GM12878 (cell line): ENCODE data around the gene CEP89. TPM values are rescaled to one million over a fixed set of nuclear protein-coding genes. Genes with fewer than 3 reads are reported as not detected.

Source experiments
- ATAC-seq: fragments of 200-7000 bp; cut with Tn5 transposase; 3 replicates; pipeline ENCODE4 v1.9.1; 2020; ENCODE audit warnings: mild to moderate bottlenecking, moderate library complexity
- BruUV-seq: library from RNA; stranded (reverse); fragments of 400-500 nt; replicated peaks from 2 replicates; lab custom pipeline; 2021; lab: Mats Ljungman, UMichigan
- CTCF ChIA-PET: fragments of 300-600 bp; sonication (Branson Sonifier 250); formaldehyde crosslinking; extraction: SDS; loops from one replicate; lab custom pipeline; 2021; ENCODE audit warnings: inconsistent platforms; lab: Yijun Ruan, JAX
- POLR2A ChIA-PET: fragments of 350-600 bp; formaldehyde crosslinking; extraction: SDS; loops from one replicate; lab custom pipeline; 2021; ENCODE audit warnings: inconsistent platforms; lab: Charles Lee
- RAD21 ChIA-PET: fragments of 300-600 bp; sonication (Branson Sonifier 250); formaldehyde crosslinking; loops from one replicate; lab custom pipeline; 2023; ENCODE audit warnings: antibody characterized with exemption; ENCODE audit not compliant: unreplicated experiment; lab: Charles Lee
- SMC1A ChIA-PET: fragments of 300-600 bp; sonication (Branson Sonifier 250); formaldehyde crosslinking; loops from one replicate; lab custom pipeline; 2023; ENCODE audit not compliant: unreplicated experiment, uncharacterized antibody; lab: Charles Lee
- DNase-seq: peaks from one replicate; pipeline ENCODE4 v3.0.0-alpha.2; 2011; ENCODE audit warnings: low read depth, low spot score
- FAIRE-seq: peaks from 3 replicates; lab custom pipeline; 2011; peaks lifted over from hg19 to GRCh38; lab: Jason Lieb, UNC
- H2AFZ ChIP-seq: 2 replicates; pipeline ENCODE4 v1.6.0; 2011; ENCODE audit warnings: low read depth, low read length, control low read depth; ENCODE audit not compliant: control insufficient read depth
- H3K27ac ChIP-seq: 2 replicates; pipeline ENCODE4 v1.5.1; 2011; ENCODE audit warnings: control low read depth; ENCODE audit not compliant: control insufficient read depth, insufficient read depth
- H3K27me3 ChIP-seq, 2 experiments: replicated peaks in 1 of 2; 2 replicates each; pipeline versions ENCODE4 v1.6.0 to v1.6.1; 2011; ENCODE audit warnings: low read length in 1 of 2; ENCODE audit not compliant: control insufficient read depth in 2 of 2, insufficient read depth in 2 of 2
- H3K36me3 ChIP-seq, 2 experiments: 2 replicates each; pipeline ENCODE4 v1.5.1; 2011; ENCODE audit warnings: low read length in 1 of 2; ENCODE audit not compliant: control insufficient read depth in 2 of 2, insufficient read depth in 2 of 2
- H3K4me1 ChIP-seq: 2 replicates; pipeline ENCODE4 v1.6.1; 2011; ENCODE audit warnings: mild to moderate bottlenecking, low read length, moderate library complexity, mixed read lengths; ENCODE audit not compliant: control insufficient read depth, insufficient read depth
- H3K4me2 ChIP-seq: 2 replicates; pipeline ENCODE4 v1.6.0; 2011; ENCODE audit warnings: control low read depth; ENCODE audit not compliant: control insufficient read depth, insufficient read depth
- H3K4me3 ChIP-seq: fragments of 200-600 bp; sonication (generic); 2 replicates; pipeline ENCODE4 v1.5.1; 2016
- H3K79me2 ChIP-seq: 2 replicates; pipeline ENCODE4 v1.6.0; 2011; ENCODE audit warnings: low read length; ENCODE audit not compliant: control insufficient read depth, insufficient read depth
- H3K9ac ChIP-seq: 2 replicates; pipeline ENCODE4 v1.8.0; 2011; ENCODE audit warnings: low read length, control low read depth, mixed read lengths; ENCODE audit not compliant: control insufficient read depth, insufficient read depth
- H3K9me3 ChIP-seq: replicated peaks from 3 replicates; pipeline ENCODE4 v1.5.1; 2011; ENCODE audit warnings: mild to moderate bottlenecking, low read length; ENCODE audit not compliant: control insufficient read depth, insufficient read depth
- H4K20me1 ChIP-seq: 2 replicates; pipeline ENCODE4 v1.6.0; 2011; ENCODE audit not compliant: control insufficient read depth, insufficient read depth
- EGR1 ChIP-seq, 2 experiments: IDR thresholded peaks; 1 replicate in 1 of 2; 2 replicates in 1 of 2; pipeline ENCODE4 v1.6.1; 2011 to 2012; ENCODE audit warnings: low read depth in 2 of 2, low read length in 2 of 2, borderline replicate concordance in 1 of 2, mild to moderate bottlenecking in 1 of 2, moderate library complexity in 1 of 2
- EP300 ChIP-seq, 2 experiments: fragments of 150-350 bp in 1 of 2; IDR thresholded peaks; 2 replicates each; pipeline ENCODE4 v1.6.1; 2011 to 2012; ENCODE audit warnings: low read depth in 2 of 2, low read length in 2 of 2, borderline replicate concordance in 1 of 2, improper control_type of control experiment in 1 of 2, inconsistent platforms in 1 of 2; ENCODE audit not compliant: control insufficient read depth in 1 of 2
- FOXM1 ChIP-seq: IDR thresholded peaks from 2 replicates; pipeline ENCODE4 v1.6.1; 2012; ENCODE audit warnings: low read depth, mild to moderate bottlenecking, inconsistent platforms, low read length, moderate library complexity
- JUNB ChIP-seq: IDR thresholded peaks from 2 replicates; pipeline ENCODE4 v1.6.1; 2016; ENCODE audit warnings: antibody characterized with exemption, mild to moderate bottlenecking
- MAX ChIP-seq: IDR thresholded peaks from 2 replicates; pipeline ENCODE4 v1.6.1; 2012; ENCODE audit warnings: low read depth, low read length, improper control_type of control experiment
- MTA2 ChIP-seq: fragments of 450-650 bp; IDR thresholded peaks from 2 replicates; pipeline ENCODE4 v1.6.1; 2016; ENCODE audit warnings: low read depth, mild to moderate bottlenecking, moderate library complexity
- MYB ChIP-seq: fragments of 150-350 bp; IDR thresholded peaks from 2 replicates; pipeline ENCODE4 v1.6.1; 2014; ENCODE audit warnings: mild to moderate bottlenecking, low read depth, low read length, borderline replicate concordance
- POLR2AphosphoS2 ChIP-seq: IDR thresholded peaks from 2 replicates; pipeline ENCODE4 v1.6.1; 2011; ENCODE audit warnings: low read depth, mild to moderate bottlenecking, low read length, improper control_type of control experiment, moderate library complexity
- SIX5 ChIP-seq: IDR thresholded peaks from 2 replicates; pipeline ENCODE4 v1.6.1; 2011; ENCODE audit warnings: mild to moderate bottlenecking, low read depth, low read length, moderate library complexity; ENCODE audit not compliant: severe bottlenecking
- SMAD5 ChIP-seq: IDR thresholded peaks from 2 replicates; pipeline ENCODE4 v1.6.1; 2016; ENCODE audit warnings: antibody characterized with exemption, low read depth
- TARDBP ChIP-seq: IDR thresholded peaks from 2 replicates; pipeline ENCODE4 v1.6.1; 2016; ENCODE audit warnings: borderline replicate concordance
- TCF3 ChIP-seq: IDR thresholded peaks from 2 replicates; pipeline ENCODE4 v1.6.1; 2012; ENCODE audit warnings: low read depth, mild to moderate bottlenecking, low read length, borderline replicate concordance; ENCODE audit not compliant: insufficient read depth
- ZNF24 ChIP-seq: fragments of 450-650 bp; IDR thresholded peaks from 2 replicates; pipeline ENCODE4 v1.6.1; 2017; ENCODE audit warnings: antibody characterized with exemption, mild to moderate bottlenecking
- ZSCAN29 ChIP-seq: fragments of 450-650 bp; IDR thresholded peaks from 2 replicates; pipeline ENCODE4 v1.6.1; 2017; ENCODE audit warnings: mild to moderate bottlenecking, moderate library complexity
- WGBS: methylation state at CpG from one replicate; pipeline ENCODE4 v1.1.6; 2016; ENCODE audit warnings: low lambda C conversion rate; ENCODE audit not compliant: insufficient replicate concordance, insufficient coverage; ENCODE audit errors: missing lambda C conversion rate; 5-methylcytosine and 5-hydroxymethylcytosine counted together
- in situ Hi-C: fragments of 300-500 bp; cut with MboI; formaldehyde crosslinking; loops from 9 replicates; pipeline ENCODE4 v1.14.3; 2018; ENCODE audit warnings: mixed read lengths
- intact Hi-C: fragments of 100-400 bp; cut with micrococcal nuclease; formaldehyde crosslinking; loops from one replicate; pipeline ENCODE4 v1.14.2; 2022; ENCODE audit not compliant: unreplicated experiment
- polyA plus RNA-seq, 11 experiments: library from polyadenylated mRNA; depleted of rRNA in 4 of 11; unstranded in 6 of 11; stranded (reverse) in 5 of 11; fragments of >200 nt; fragmentation: Nextera tagmentation in 4 of 11; fragmentation: Illumina TruSeq in 1 of 11; extraction: Ambion mirVana in 4 of 11; extraction: Trizol in 1 of 11; gene quantifications; 1 replicate in 1 of 11; 2 replicates in 10 of 11; pipeline versions ENCODE4 v1.2.1 to v1.2.3, GENCODE V29; 2011 to 2016; ENCODE audit warnings: inconsistent platforms in 2 of 11, missing spikeins in 2 of 11, low read depth in 1 of 11
- total RNA-seq, 4 experiments: library from RNA; depleted of rRNA in 3 of 4; stranded (reverse); fragments of >200 nt in 3 of 4; fragmentation: Illumina TruSeq in 1 of 4; extraction: Trizol in 1 of 4; gene quantifications; 2 replicates each; pipeline versions ENCODE4 v1.2.1 to v1.2.3, GENCODE V29; 2013 to 2021

CEP89 gene
- total and polyA plus RNA-seq, 10 of the 15 experiments (the other 5 are each of a cell fraction or from before 2014, with no cell fraction given): 6.0 to 19.3 (median 10.2) TPM

- Histone ChIP-seq H3K79me2 (no peaks in the 10 kb centered on the region), H3K4me2 (no peak overlapping the region), H3K9me3 (no peaks in the 10 kb centered on the region), H3K36me3 (no peaks in the 10 kb centered on the region)
- ATAC-seq (no peak), FAIRE-seq (no peak)
- BruUV-seq: no TSS peak
- CTCF ChIA-PET: no interaction called here
- TF ChIP-seq ZSCAN29 (no peak), MYB (no peak), EGR1 (IDR thresholded peaks at IDR 0.05; ENCODE audit: borderline replicate concordance in 1 of 2, low read depth in 2 of 2, low read length in 2 of 2) (no peak), EP300 (IDR thresholded peaks at IDR 0.05; ENCODE audit: borderline replicate concordance in 1 of 2, control insufficient read depth in 1 of 2, low read depth in 2 of 2, low read length in 2 of 2) (no peak), SMAD5 (no peak), MAX (no peak), JUNB (no peak), MTA2 (no peak), POLR2AphosphoS2 (no peak), TARDBP (no peak), FOXM1 (no peak), TCF3 (no peak), SIX5 (no peak), ZNF24 (no peak)
- TF ChIP-seq, all 136 proteins: peak for 0
- DNase-seq: no peak
- intact Hi-C loops (no loop called here), in situ Hi-C loops (no loop called here)
- ChIA-PET RAD21 (no interaction called here), SMC1A (interaction anchor here (0.6 kb wide), 1 partner anchor 1189 kb away, joined by 3 read pairs; no protein-coding TSS in a partner anchor), POLR2A (no interaction called here)
- H2AFZ ChIP-seq: no peak overlapping the region
- H3K4me3 ChIP-seq: no peak overlapping the region
- no peak overlapping the region for H3K27ac ChIP-seq
- H3K9ac ChIP-seq: no peak overlapping the region
- 11% methylated on average over 7 of the region's 7 CpGs for WGBS
- no peaks in the 10 kb centered on the region for H3K4me1 ChIP-seq
- no peaks in the 10 kb centered on the region for H4K20me1 ChIP-seq
- H3K27me3 ChIP-seq: no peaks in the 10 kb centered on the region
These were observed 105.7 kb downstream of the CEP89 start for GRCh38 chr19:32866061-32866460.
